GM23338 (cell line): ENCODE data around the gene BIN1. TPM values are rescaled to one million over a fixed set of nuclear protein-coding genes. Genes with fewer than 3 reads are reported as not detected.

Experiments used
- ATAC-seq: fragments of 200-7000 bp; cut with Tn5 transposase; 3 replicates; pipeline ENCODE4 v1.9.1; 2020
- DNase-seq: peaks from one replicate; pipeline ENCODE4 v3.0.0-alpha.2; 2015; ENCODE audit warnings: low spot score
- H2AFZ ChIP-seq: fragments of 200-600 bp; sonication (generic); 2 replicates; pipeline ENCODE4 v1.8.0; 2016; ENCODE audit warnings: antibody characterized with exemption, mild to moderate bottlenecking, moderate library complexity
- H3F3A ChIP-seq: fragments of 200-600 bp; sonication (generic); replicated peaks from 2 replicates; pipeline ENCODE4 v1.8.0; 2017; ENCODE audit warnings: antibody characterized with exemption, mixed run types, low read depth
- H3K27ac ChIP-seq: fragments of 200-600 bp; sonication (generic); 2 replicates; pipeline ENCODE4 v1.6.1; 2016; ENCODE audit warnings: low read depth
- H3K27me3 ChIP-seq: fragments of 200-600 bp; sonication (generic); 2 replicates; pipeline ENCODE4 v1.8.0; 2016; ENCODE audit warnings: mild to moderate bottlenecking, mixed run types, moderate library complexity; ENCODE audit not compliant: insufficient read depth
- H3K36me3 ChIP-seq: fragments of 200-600 bp; sonication (generic); 2 replicates; pipeline ENCODE4 v1.8.0; 2016; ENCODE audit warnings: mild to moderate bottlenecking; ENCODE audit not compliant: insufficient read depth
- H3K4me1 ChIP-seq: fragments of 200-600 bp; sonication (generic); 2 replicates; pipeline ENCODE4 v1.8.0; 2016; ENCODE audit warnings: mild to moderate bottlenecking, moderate library complexity; ENCODE audit not compliant: insufficient read depth
- H3K4me2 ChIP-seq: fragments of 200-600 bp; sonication (generic); 2 replicates; pipeline ENCODE4 v1.7.1; 2017; ENCODE audit warnings: mixed run types
- H3K4me3 ChIP-seq: fragments of 200-600 bp; sonication (generic); 2 replicates; pipeline ENCODE4 v1.6.1; 2016; ENCODE audit warnings: mixed run types
- H3K79me2 ChIP-seq: fragments of 200-600 bp; sonication (generic); replicated peaks from 2 replicates; pipeline ENCODE4 v1.8.0; 2017; ENCODE audit warnings: mild to moderate bottlenecking; ENCODE audit not compliant: insufficient read depth
- H3K9me2 ChIP-seq: fragments of 200-600 bp; sonication (generic); 2 replicates; pipeline ENCODE4 v1.8.0; 2017; ENCODE audit not compliant: insufficient read depth
- H4K20me1 ChIP-seq: fragments of 200-600 bp; sonication (generic); replicated peaks from 2 replicates; pipeline ENCODE4 v1.8.0; 2017; ENCODE audit warnings: mild to moderate bottlenecking; ENCODE audit not compliant: insufficient read depth
- H3K27ac Mint-ChIP-seq: 2 replicates; pipeline ENCODE4 v1.8.0; 2020; ENCODE audit warnings: inconsistent platforms, mild to moderate bottlenecking, moderate library complexity, mixed read lengths
- H3K27me3 Mint-ChIP-seq: 3 replicates; pipeline ENCODE4 v1.8.0; 2022; ENCODE audit warnings: low read depth, mild to moderate bottlenecking, moderate library complexity, mixed read lengths, inconsistent platforms; ENCODE audit not compliant: insufficient read depth, poor library complexity
- H3K36me3 Mint-ChIP-seq: 3 replicates; pipeline ENCODE4 v1.8.0; 2021; ENCODE audit warnings: low read depth, mild to moderate bottlenecking, inconsistent platforms, moderate library complexity, mixed read lengths
- H3K4me1 Mint-ChIP-seq: 3 replicates; pipeline ENCODE4 v1.8.0; 2020; ENCODE audit warnings: mild to moderate bottlenecking, inconsistent platforms, mixed read lengths
- H3K4me3 Mint-ChIP-seq: 3 replicates; pipeline ENCODE4 v1.8.0; 2021; ENCODE audit warnings: moderate library complexity, mild to moderate bottlenecking, inconsistent platforms, mixed read lengths
- H3K9me3 Mint-ChIP-seq: 3 replicates; pipeline ENCODE4 v1.8.0; 2020; ENCODE audit warnings: moderate library complexity, mild to moderate bottlenecking, inconsistent platforms, mixed read lengths
- REST ChIP-seq: IDR thresholded peaks from one replicate; pipeline ENCODE4 v1.6.1; 2018; ENCODE audit warnings: antibody characterized with exemption; ENCODE audit not compliant: unreplicated experiment
- STAT1 ChIP-seq: IDR thresholded peaks from one replicate; pipeline ENCODE4 v1.6.1; 2016; ENCODE audit warnings: antibody characterized with exemption; ENCODE audit not compliant: unreplicated experiment
- ZNF462 ChIP-seq: fragments of 250-450 bp; sonication (Bioruptor Pico); IDR thresholded peaks from 2 replicates; pipeline ENCODE4 v1.5.0; 2020; ENCODE audit warnings: mild to moderate bottlenecking, moderate library complexity
- polyA plus RNA-seq: library from polyadenylated mRNA; unstranded; fragments of >200 nt; fragmentation: Nextera tagmentation; extraction: Ambion mirVana; gene quantifications from 2 replicates; pipeline ENCODE4 v1.2.1, GENCODE V29; 2016
- total RNA-seq: library from RNA; depleted of rRNA; stranded (reverse); fragments of >200 nt; shearing (Covaris generic); gene quantifications from 2 replicates; pipeline ENCODE4 v1.2.3, GENCODE V29; 2014

Gene BIN1
- total and polyA plus RNA-seq, 2 experiments from 2014 or later: 30.1 to 56.4 TPM

GRCh38 chr2:127125821-127126220 is 18.9 kb upstream of the BIN1 start:
- peaks cover 8% of the 10 kb centered on the region for H3K4me1 Mint-ChIP-seq
- ATAC-seq: no peak

More at GRCh38 chr2:127125821-127126220, 18.9 kb upstream of the BIN1 start:
- H3F3A ChIP-seq: no peaks in the 10 kb centered on the region
- no peak overlapping the region for H3K27ac ChIP-seq
- no peak overlapping the region for H3K4me3 ChIP-seq
- H3K27ac Mint-ChIP-seq: no peak overlapping the region
- no peak for TF ChIP-seq STAT1
- no peak for TF ChIP-seq REST
- TF ChIP-seq ZNF462: no peak
- no peaks in the 10 kb centered on the region for H3K79me2 ChIP-seq
- no peaks in the 10 kb centered on the region for H3K9me2 ChIP-seq
- H2AFZ ChIP-seq: no peak overlapping the region
- peaks cover 46% of the 10 kb centered on the region for H3K9me3 Mint-ChIP-seq
- no peak overlapping the region for H3K4me3 Mint-ChIP-seq
- no peaks in the 10 kb centered on the region for H3K27me3 ChIP-seq
- H3K36me3 ChIP-seq: no peaks in the 10 kb centered on the region
- peaks cover 4% of the 10 kb centered on the region for H3K4me1 ChIP-seq
- no peaks in the 10 kb centered on the region for H3K27me3 Mint-ChIP-seq
- H3K36me3 Mint-ChIP-seq: peaks cover 18% of the 10 kb centered on the region
- no peak overlapping the region for H3K4me2 ChIP-seq
- no peak for DNase-seq
- H4K20me1 ChIP-seq: no peaks in the 10 kb centered on the region
